Fibroblast of mammary gland (primary cell): ENCODE data around the gene RAB40C.

Experiments used
- DNase-seq: peaks from one replicate; pipeline ENCODE4 v3.0.0-alpha.2; 2010; ENCODE audit warnings: low read depth
- H3K4me3 ChIP-seq: 2 replicates; pipeline ENCODE4 v1.5.1; 2011; ENCODE audit warnings: low read depth, mild to moderate bottlenecking, low read length, moderate library complexity; ENCODE audit not compliant: control insufficient read depth
- CTCF ChIP-seq: conservative IDR thresholded peaks from 2 replicates; pipeline ENCODE4 v1.5.1; 2011; ENCODE audit warnings: low read depth, low read length, inconsistent platforms; ENCODE audit not compliant: control insufficient read depth, insufficient read depth

RAB40C gene

DNA sequence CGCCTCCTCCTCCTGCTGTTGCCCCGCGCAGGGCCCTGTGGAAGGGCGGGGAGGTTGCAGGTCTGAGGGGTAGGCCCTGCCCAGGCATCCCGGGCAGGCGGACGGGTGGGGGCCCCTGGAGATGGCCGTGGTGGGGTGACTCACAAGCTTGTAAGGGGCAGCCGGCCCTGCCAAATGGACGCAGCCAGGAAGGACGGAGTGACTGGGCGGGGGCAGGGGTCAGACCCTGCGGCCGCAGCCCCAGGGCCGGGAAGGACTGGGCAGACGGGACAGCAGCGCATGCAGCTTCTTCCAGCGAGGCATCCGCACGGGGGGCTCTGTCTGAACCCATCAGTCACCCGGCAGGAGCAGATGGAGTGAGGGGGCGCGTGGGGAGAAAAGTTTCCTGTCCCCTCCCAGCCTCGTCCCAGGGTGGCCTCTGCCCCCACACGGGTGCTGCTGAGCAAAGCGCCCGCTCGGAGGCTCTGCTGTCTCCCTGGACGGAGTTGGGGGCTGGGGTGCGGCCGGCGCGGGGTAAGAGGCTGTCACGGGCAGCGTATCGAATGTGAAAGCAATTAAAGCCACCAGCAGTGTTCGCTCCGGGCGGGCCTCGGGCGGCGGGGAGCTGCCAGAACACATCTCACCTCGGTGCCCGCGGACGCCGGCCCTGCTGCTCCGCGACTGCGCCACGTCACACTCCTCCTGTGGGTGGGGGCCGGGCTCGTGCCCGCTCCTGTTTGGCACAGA lies 35.1 kb upstream of the RAB40C start:
- no peak overlapping the region for H3K4me3 ChIP-seq
- no peak for TF ChIP-seq CTCF
- DNase-seq, result peak; percentile 80

- TF ChIP-seq CTCF, result no peak
- H3K4me3 ChIP-seq, result no peak overlapping the region
- DNase-seq, result no peak
These were observed 34.1 kb upstream of the RAB40C start for GRCh38 chr16:555528-556473.

DNA sequence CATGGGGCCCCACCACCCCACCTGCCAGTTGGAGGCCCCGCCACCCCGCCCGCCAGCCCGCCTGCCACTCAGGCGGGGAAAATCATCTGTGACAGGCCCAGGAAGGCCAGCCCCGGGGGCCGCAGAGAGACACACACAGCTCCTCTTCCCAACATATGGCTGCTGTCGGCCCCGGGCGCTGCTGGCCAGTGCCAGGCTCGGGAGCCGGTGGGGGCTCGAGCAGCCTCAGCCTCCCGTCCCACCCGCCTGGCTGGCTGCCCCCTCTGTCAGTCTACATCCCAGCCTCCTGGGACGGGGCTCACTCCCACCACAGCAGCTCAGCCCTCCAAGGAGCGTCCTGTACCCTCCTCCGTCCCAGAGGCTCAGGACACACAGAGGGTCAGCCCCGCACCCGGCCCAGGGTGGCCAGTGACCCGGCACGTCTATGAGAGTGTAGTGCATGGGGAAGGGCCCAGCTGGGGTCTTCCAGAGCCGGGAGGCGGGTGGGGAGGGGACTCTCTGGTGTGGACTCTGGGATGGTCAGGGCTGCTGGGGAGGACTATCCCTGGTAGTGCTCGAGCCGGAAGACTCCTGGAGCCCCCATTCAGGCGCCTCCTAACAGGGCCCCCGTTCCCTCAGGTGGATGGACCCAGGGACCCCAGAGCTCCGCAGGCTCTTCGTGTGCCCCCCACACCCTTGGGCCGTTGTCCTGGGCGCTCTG lies 33.2 kb upstream of the RAB40C start:
- no peak for TF ChIP-seq CTCF
- DNase-seq, result no peak
- no peak overlapping the region for H3K4me3 ChIP-seq

GRCh38 chr16:557463-558297 lies 32.2 kb upstream of the RAB40C start:
- DNase-seq, result no peak
- no peak for TF ChIP-seq CTCF
- H3K4me3 ChIP-seq, result no peak overlapping the region

GRCh38 chr16:558298-559020 lies 31.4 kb upstream of the RAB40C start:
- no peak for TF ChIP-seq CTCF
- no peak overlapping the region for H3K4me3 ChIP-seq
- no peak for DNase-seq
